A549 treated with DMSO at 1 μM for 4 hours (cell line): ENCODE data around the gene TEF. TPM values are rescaled to one million over a fixed set of nuclear protein-coding genes. Genes with fewer than 3 reads are reported as not detected.

ENCODE experiments used
- total RNA-seq: library from RNA; stranded (reverse); fragments of 200-300 nt; extraction: Qiagen RNA extraction; gene quantifications from 5 replicates; pipeline ENCODE4 v1.2.3, GENCODE V29; 2022; ENCODE audit warnings: low read depth

TEF gene, protein sequence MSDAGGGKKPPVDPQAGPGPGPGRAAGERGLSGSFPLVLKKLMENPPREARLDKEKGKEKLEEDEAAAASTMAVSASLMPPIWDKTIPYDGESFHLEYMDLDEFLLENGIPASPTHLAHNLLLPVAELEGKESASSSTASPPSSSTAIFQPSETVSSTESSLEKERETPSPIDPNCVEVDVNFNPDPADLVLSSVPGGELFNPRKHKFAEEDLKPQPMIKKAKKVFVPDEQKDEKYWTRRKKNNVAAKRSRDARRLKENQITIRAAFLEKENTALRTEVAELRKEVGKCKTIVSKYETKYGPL
- total RNA-seq: 0.78 to 1.6 TPM (median 1.0 TPM) in 5 replicates

DNA sequence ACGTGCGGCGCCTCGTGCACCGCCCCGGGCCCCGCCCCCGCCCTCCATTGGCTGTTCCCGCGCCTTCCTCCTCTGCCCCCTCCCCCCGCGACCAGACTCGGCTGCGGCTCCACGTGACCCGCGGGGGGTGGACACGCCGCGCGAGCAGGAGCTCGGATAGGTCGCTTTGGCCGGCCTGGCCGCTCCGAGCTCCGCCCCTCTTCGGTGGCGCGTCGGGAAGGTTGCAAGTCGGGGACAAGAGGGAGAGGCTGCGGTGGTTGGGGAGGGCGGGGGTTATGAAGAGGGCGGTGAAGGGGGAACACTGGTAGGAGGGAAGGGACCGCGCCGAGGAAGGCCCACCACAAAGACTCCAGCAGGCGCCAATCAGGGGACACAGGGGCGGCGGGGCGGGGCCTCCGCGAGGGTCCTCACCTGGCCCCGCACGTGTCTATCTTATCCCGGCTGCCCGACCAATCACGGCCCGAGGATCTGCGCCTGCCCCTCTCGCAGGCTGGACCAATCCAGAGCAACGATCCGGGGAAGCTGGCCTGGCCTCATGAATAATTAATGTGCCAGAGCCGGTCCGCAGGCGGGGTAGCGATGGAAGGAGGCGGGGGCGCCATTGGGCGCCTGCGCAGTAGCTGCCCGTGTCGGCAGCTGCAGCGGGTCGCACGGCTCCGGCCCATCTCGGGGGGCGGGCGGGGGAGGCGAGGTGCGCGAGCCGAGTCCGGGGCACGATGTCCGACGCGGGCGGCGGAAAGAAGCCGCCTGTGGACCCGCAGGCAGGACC, at the start of gene TEF:
Gene TEF (plus strand): TSS at position 614 of the 769 bp plus-strand sequence. CDS start 103 bp downstream, at position 717.

GRCh38 chr22:41446639-41447434, 65.1 kb downstream of the TEF start, which contains the start of gene TOB2:
Gene TOB2, minus strand, starts transcription at chr22:41446801. Its CDS starts 9,456 bp downstream, at chr22:41437345.

Other genes with a start within 250 kb of the TEF start
- 17.8 to 20.0 TPM (median 19.2 TPM) in 5 replicates for gene L3MBTL2, start 176.6 kb upstream of the TEF start, total RNA-seq
- gene CHADL, start 141.0 kb upstream of the TEF start, total RNA-seq: 0.05 TPM in 1 of 5 replicates, not detected in the others
- 84.6 to 113 TPM (median 98.1 TPM) in 5 replicates for gene RANGAP1, start 95.8 kb upstream of the TEF start, total RNA-seq
- gene ZC3H7B, start 80.4 kb upstream of the TEF start, total RNA-seq: 22.2 to 28.5 TPM (median 26.2 TPM) in 5 replicates
- 21.0 to 25.7 TPM (median 23.5 TPM) in 5 replicates for gene TOB2, start 64.9 kb downstream of the TEF start, total RNA-seq
- 62.3 to 74.5 TPM (median 68.5 TPM) in 5 replicates for gene PHF5A, start 86.8 kb downstream of the TEF start, total RNA-seq
- 45.5 to 49.6 TPM (median 48.2 TPM) in 5 replicates for gene ACO2, start 87.2 kb downstream of the TEF start, total RNA-seq
- gene POLR3H, start 162.5 kb downstream of the TEF start, total RNA-seq: 27.1 to 51.3 TPM (median 47.0 TPM) in 5 replicates
- 2.1 to 2.9 TPM (median 2.5 TPM) in 5 replicates for gene CSDC2, start 179.1 kb downstream of the TEF start, total RNA-seq
- 27.5 to 29.3 TPM (median 28.1 TPM) in 5 replicates for gene PMM1, start 207.9 kb downstream of the TEF start, total RNA-seq
- 15.6 to 18.0 TPM (median 17.7 TPM) in 5 replicates for gene DESI1, start 239.1 kb downstream of the TEF start, total RNA-seq
- 308 to 337 TPM (median 313 TPM) in 5 replicates for gene XRCC6, start 239.4 kb downstream of the TEF start, total RNA-seq